Measurements from ENCODE around the gene IGF2.

IGF2 gene

GRCh38 chr11:2158296-2158737 lies 19.1 kb upstream of the IGF2 start (continued):
- TF ChIP-seq ATF2 (tag by site-specific recombination; IDR thresholded peaks at IDR 0.05; ENCODE audit: low read depth) (no peak), ZBTB49 (tag by site-specific recombination; IDR thresholded peaks at IDR 0.05; ENCODE audit: low read depth) (no peak), ZNF280C (tag by site-specific recombination; IDR thresholded peaks at IDR 0.05) (no peak), ZNF624 (tag by site-specific recombination; IDR thresholded peaks at IDR 0.05) (no peak), ZNF398 (tag by site-specific recombination; IDR thresholded peaks at IDR 0.05) (no peak), ZNF433 (tag by site-specific recombination; IDR thresholded peaks at IDR 0.05; ENCODE audit: low read depth) (no peak), WT1 (tag by site-specific recombination; IDR thresholded peaks at IDR 0.05) (no peak), ZNF792 (tag by site-specific recombination; IDR thresholded peaks at IDR 0.05) (no peak), ZNF138 (tag by site-specific recombination; IDR thresholded peaks at IDR 0.05; ENCODE audit: borderline replicate concordance) (no peak), ZNF18 (tag by site-specific recombination; IDR thresholded peaks at IDR 0.05) (no peak), ZNF530 (tag by site-specific recombination; IDR thresholded peaks at IDR 0.05; ENCODE audit: low read depth) (no peak), ZNF19 (tag by site-specific recombination; IDR thresholded peaks at IDR 0.05; ENCODE audit: low read depth) (no peak), ZNF202 (tag by site-specific recombination; IDR thresholded peaks at IDR 0.05; ENCODE audit: borderline replicate concordance) (no peak)

GRCh38 chr11:2157294-2158040 lies 18.3 kb upstream of the IGF2 start:
- no peak for TF ChIP-seq FEZF1 (tag by site-specific recombination; IDR thresholded peaks at IDR 0.05)
- TF ChIP-seq HIC1 (tag by site-specific recombination; IDR thresholded peaks at IDR 0.05): no peak
- TF ChIP-seq ZFHX2 (tag by site-specific recombination; conservative IDR thresholded peaks at IDR 0.05): no peak
- TF ChIP-seq ZNF16 (tag by site-specific recombination; IDR thresholded peaks at IDR 0.05; ENCODE audit: low read depth): no peak
- TF ChIP-seq ZFP69B (tag by site-specific recombination; IDR thresholded peaks at IDR 0.05): no peak
- no peak for TF ChIP-seq ZIC2 (tag by site-specific recombination; IDR thresholded peaks at IDR 0.05)
- ChIA-PET POLR2A (no interaction called here), CTCF (interaction anchor here (0.7 to 10.0 kb wide), 9 partner anchors 14 to 517 kb away, joined by 3 to 119 read pairs (median 5); no protein-coding TSS in a partner anchor)
- no peaks in the 10 kb centered on the region for H3K9me3 ChIP-seq (ENCODE audit: control insufficient read depth, insufficient read depth, low read depth, low read length)
- H3K4me3 ChIP-seq (ENCODE audit: low read depth, low read length): no peak overlapping the region
- H3K27ac ChIP-seq (ENCODE audit: extremely low read depth, low read depth, low read length): no peak overlapping the region
- H3K4me1 ChIP-seq (ENCODE audit: control insufficient read depth, insufficient read depth, low read length): no peaks in the 10 kb centered on the region
- no peaks in the 10 kb centered on the region for H3K36me3 ChIP-seq (ENCODE audit: control insufficient read depth in 2 of 2, insufficient read depth in 1 of 2, low read length in 2 of 2)

All from HEK293 (cell line).